MCF 10A (cell line): ENCODE measurements around the gene GLB1L3. TPM values are rescaled to one million over a fixed set of nuclear protein-coding genes. Genes with fewer than 3 reads are reported as not detected.

Experiments
- BruUV-seq: library from RNA; stranded (reverse); fragments of 400-500 nt; replicated peaks from 2 replicates; lab custom pipeline; 2021; lab: Mats Ljungman, UMichigan
- CTCF ChIA-PET: fragments of 300-600 bp; sonication (Branson Sonifier 250); formaldehyde crosslinking; extraction: SDS; loops from one replicate; lab custom pipeline; 2021; ENCODE audit warnings: antibody characterized with exemption, inconsistent platforms; lab: Yijun Ruan, JAX
- POLR2A ChIA-PET: fragments of 300-600, 350-650 bp; sonication (Branson Sonifier 250); formaldehyde crosslinking; extraction: SDS; loops from one replicate; lab custom pipeline; 2020; ENCODE audit warnings: antibody characterized with exemption, inconsistent platforms; lab: Yijun Ruan, JAX
- DNase-seq: peaks from one replicate; pipeline ENCODE4 v3.0.0-alpha.2; 2018; ENCODE audit not compliant: unreplicated experiment
- H3K27ac Mint-ChIP-seq: one replicate; pipeline ENCODE4 v1.8.0; 2022; ENCODE audit warnings: mild to moderate bottlenecking, low read depth, mixed read lengths; ENCODE audit not compliant: unreplicated experiment
- H3K27me3 Mint-ChIP-seq: one replicate; pipeline ENCODE4 v1.8.0; 2022; ENCODE audit warnings: mixed read lengths; ENCODE audit not compliant: insufficient read depth, unreplicated experiment
- H3K36me3 Mint-ChIP-seq: one replicate; pipeline ENCODE4 v1.8.0; 2022; ENCODE audit warnings: mild to moderate bottlenecking, moderate library complexity, mixed read lengths; ENCODE audit not compliant: insufficient read depth, unreplicated experiment
- H3K4me1 Mint-ChIP-seq: one replicate; pipeline ENCODE4 v1.8.0; 2022; ENCODE audit warnings: mixed read lengths; ENCODE audit not compliant: insufficient read depth, unreplicated experiment
- H3K4me3 Mint-ChIP-seq: one replicate; pipeline ENCODE4 v1.8.0; 2022; ENCODE audit warnings: mild to moderate bottlenecking, moderate library complexity, mixed read lengths; ENCODE audit not compliant: unreplicated experiment
- H3K9me3 Mint-ChIP-seq: one replicate; pipeline ENCODE4 v1.8.0; 2022; ENCODE audit warnings: mixed read lengths; ENCODE audit not compliant: unreplicated experiment
- intact Hi-C: fragments of 100-400 bp; cut with micrococcal nuclease; formaldehyde crosslinking; loops from 2 replicates; pipeline ENCODE4 v1.14.1; 2022
- total RNA-seq: library from RNA; stranded (reverse); gene quantifications from 2 replicates; pipeline ENCODE4 v1.2.3, GENCODE V29; 2022
- TF ChIP-seq, protein P1 (sequence below): fragments of 200-600 bp; IDR thresholded peaks from one replicate; pipeline ENCODE4 v1.8.0; 2022; ENCODE audit warnings: antibody characterized with exemption, mild to moderate bottlenecking; ENCODE audit not compliant: unreplicated experiment

The GLB1L3 gene
- total RNA-seq, 1 experiment from 2014 or later: not detected

DNA sequence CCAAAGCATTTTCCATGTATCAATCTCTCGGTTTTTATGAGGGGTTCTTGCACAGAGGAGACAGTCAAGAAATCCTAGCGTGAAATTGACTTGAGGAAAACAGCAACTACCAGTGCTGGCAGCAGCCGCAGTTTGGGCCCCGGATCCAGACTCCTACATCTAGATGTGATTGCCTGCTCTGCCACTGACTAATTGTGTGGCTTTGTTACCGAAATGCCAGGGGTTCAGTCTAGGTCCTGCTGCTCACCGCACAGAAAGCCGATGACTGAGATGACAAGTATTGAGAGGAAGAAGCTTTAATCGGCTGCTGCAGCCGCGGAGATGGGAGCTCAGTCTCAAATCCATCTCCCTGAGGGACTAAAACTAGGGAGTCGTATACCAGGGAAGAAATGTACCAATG lies 8.2 kb upstream of the GLB1L3 start:
- intact Hi-C loops: no loop called here
- H3K9me3 Mint-ChIP-seq: no peaks in the 10 kb centered on the region
- H3K27ac Mint-ChIP-seq: peak overlapping the region; percentile 76
- H3K4me3 Mint-ChIP-seq: no peak overlapping the region
- H3K27me3 Mint-ChIP-seq: no peaks in the 10 kb centered on the region
- peaks cover 22% of the 10 kb centered on the region for H3K4me1 Mint-ChIP-seq
- POLR2A ChIA-PET: no interaction called here
- DNase-seq: no peak
- H3K36me3 Mint-ChIP-seq: peaks cover 9% of the 10 kb centered on the region
- TF ChIP-seq, protein P1, sequence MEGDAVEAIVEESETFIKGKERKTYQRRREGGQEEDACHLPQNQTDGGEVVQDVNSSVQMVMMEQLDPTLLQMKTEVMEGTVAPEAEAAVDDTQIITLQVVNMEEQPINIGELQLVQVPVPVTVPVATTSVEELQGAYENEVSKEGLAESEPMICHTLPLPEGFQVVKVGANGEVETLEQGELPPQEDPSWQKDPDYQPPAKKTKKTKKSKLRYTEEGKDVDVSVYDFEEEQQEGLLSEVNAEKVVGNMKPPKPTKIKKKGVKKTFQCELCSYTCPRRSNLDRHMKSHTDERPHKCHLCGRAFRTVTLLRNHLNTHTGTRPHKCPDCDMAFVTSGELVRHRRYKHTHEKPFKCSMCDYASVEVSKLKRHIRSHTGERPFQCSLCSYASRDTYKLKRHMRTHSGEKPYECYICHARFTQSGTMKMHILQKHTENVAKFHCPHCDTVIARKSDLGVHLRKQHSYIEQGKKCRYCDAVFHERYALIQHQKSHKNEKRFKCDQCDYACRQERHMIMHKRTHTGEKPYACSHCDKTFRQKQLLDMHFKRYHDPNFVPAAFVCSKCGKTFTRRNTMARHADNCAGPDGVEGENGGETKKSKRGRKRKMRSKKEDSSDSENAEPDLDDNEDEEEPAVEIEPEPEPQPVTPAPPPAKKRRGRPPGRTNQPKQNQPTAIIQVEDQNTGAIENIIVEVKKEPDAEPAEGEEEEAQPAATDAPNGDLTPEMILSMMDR: no peak
- no TSS peak for BruUV-seq
- CTCF ChIA-PET: interaction anchor here (0.7 to 1.5 kb wide), 2 partner anchors 9 to 11 kb away, joined by 4 read pairs; no protein-coding TSS in a partner anchor

- CTCF ChIA-PET: no interaction called here
- Mint-ChIP-seq H3K27me3 (peaks cover 6% of the 10 kb centered on the region), H3K27ac (no peak overlapping the region), H3K36me3 (no peaks in the 10 kb centered on the region), H3K4me3 (no peak overlapping the region), H3K4me1 (peaks cover 22% of the 10 kb centered on the region), H3K9me3 (no peaks in the 10 kb centered on the region)
- POLR2A ChIA-PET: no interaction called here
- TF ChIP-seq, protein P1: peak; percentile 24
- no TSS peak for BruUV-seq
- intact Hi-C loops: no loop called here
- DNase-seq: peak; percentile 21
Observed at GRCh38 chr11:134270250-134270714, 5.9 kb upstream of the GLB1L3 start.

GRCh38 chr11:134271978-134272377 lies 4.2 kb upstream of the GLB1L3 start:
- H3K4me1 Mint-ChIP-seq: peaks cover 12% of the 10 kb centered on the region
- TF ChIP-seq, protein P1: no peak
- BruUV-seq: no TSS peak
- ChIA-PET CTCF (interaction anchor here (0.5 to 0.9 kb wide), 4 partner anchors 10 to 174 kb away, joined by 3 read pairs; no protein-coding TSS in a partner anchor), POLR2A (interaction anchor here (1.6 kb wide), 1 partner anchor 18 kb away, joined by 4 read pairs; the partner anchor contains the start of gene ACAD8)
- intact Hi-C loops: no loop called here
- H3K27ac Mint-ChIP-seq: no peak overlapping the region
- no peaks in the 10 kb centered on the region for H3K9me3 Mint-ChIP-seq
- peaks cover 15% of the 10 kb centered on the region for H3K27me3 Mint-ChIP-seq
- no peak overlapping the region for H3K4me3 Mint-ChIP-seq
- H3K36me3 Mint-ChIP-seq: no peaks in the 10 kb centered on the region
- no peak for DNase-seq

- H3K27ac Mint-ChIP-seq: no peak overlapping the region
- TF ChIP-seq, protein P1: no peak
- POLR2A ChIA-PET: interaction anchor here (0.6 to 1.6 kb wide), 3 partner anchors 14 to 604 kb away, joined by 3 to 4 read pairs (median 4); partner anchors contain the start of gene ACAD8
- H3K27me3 Mint-ChIP-seq: peaks cover 22% of the 10 kb centered on the region
- DNase-seq: no peak
- no peak overlapping the region for H3K4me3 Mint-ChIP-seq
- H3K36me3 Mint-ChIP-seq: no peaks in the 10 kb centered on the region
- H3K4me1 Mint-ChIP-seq: peaks cover 7% of the 10 kb centered on the region
- intact Hi-C loops: no loop called here
- CTCF ChIA-PET: interaction anchor here (0.5 to 1.2 kb wide), 5 partner anchors 10 to 80 kb away, joined by 3 to 4 read pairs (median 3); no protein-coding TSS in a partner anchor
- no TSS peak for BruUV-seq
- H3K9me3 Mint-ChIP-seq: no peaks in the 10 kb centered on the region
Observed at GRCh38 chr11:134272381-134273316, 3.5 kb upstream of the GLB1L3 start.
